PFSK-1 (cell line): Measurements from ENCODE around the gene ACYP1.

Source experiments
- POLR2AphosphoS5 ChIP-seq: IDR thresholded peaks from 2 replicates; pipeline ENCODE4 v1.6.1; 2012; ENCODE audit warnings: low read depth, mild to moderate bottlenecking, control low read depth, low read length, moderate library complexity
- TAF1 ChIP-seq: IDR thresholded peaks from 2 replicates; pipeline ENCODE4 v1.6.1; 2012; ENCODE audit warnings: low read length, control low read depth, borderline replicate concordance; ENCODE audit not compliant: insufficient read depth
- TF ChIP-seq, protein P1 (sequence below), 2 experiments: IDR thresholded peaks; 2 replicates each; pipeline versions ENCODE4 v1.6.1 to v1.8.0; 2011 to 2012; ENCODE audit warnings: low read depth in 2 of 2, low read length in 2 of 2, control low read depth in 1 of 2, inconsistent platforms in 1 of 2, mild to moderate bottlenecking in 1 of 2, moderate library complexity in 1 of 2; ENCODE audit not compliant: insufficient read depth in 1 of 2

DNA sequence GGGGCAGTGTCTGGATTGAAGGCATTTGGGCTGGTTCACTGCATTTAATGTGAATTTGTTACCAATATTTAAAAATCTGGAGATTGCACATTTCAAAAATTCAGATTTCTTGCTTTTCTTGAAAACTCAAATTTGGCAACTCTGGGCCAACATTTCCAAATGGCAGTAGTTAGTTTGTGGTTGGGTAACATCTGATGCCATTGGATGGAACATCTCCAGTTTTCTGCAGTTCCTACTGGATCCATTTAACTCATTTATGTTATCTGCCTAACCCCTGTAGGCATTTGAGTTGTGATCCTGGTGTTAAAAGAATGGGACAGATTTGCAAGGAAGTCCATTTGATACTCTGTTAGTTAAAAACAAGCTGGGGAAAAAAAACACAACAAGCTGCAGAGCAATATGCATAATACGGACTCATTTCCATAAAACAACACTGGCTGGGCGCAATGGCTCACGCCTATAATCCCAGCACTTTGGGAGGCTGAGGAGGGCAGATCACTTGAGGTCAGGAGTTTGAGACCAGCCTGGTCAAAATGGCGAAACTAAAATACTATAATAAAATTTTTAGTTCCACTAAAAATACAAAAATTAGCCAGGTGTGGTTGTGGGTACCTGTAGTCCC is 53.2 kb downstream of the ACYP1 start:
- TF ChIP-seq, protein P1, sequence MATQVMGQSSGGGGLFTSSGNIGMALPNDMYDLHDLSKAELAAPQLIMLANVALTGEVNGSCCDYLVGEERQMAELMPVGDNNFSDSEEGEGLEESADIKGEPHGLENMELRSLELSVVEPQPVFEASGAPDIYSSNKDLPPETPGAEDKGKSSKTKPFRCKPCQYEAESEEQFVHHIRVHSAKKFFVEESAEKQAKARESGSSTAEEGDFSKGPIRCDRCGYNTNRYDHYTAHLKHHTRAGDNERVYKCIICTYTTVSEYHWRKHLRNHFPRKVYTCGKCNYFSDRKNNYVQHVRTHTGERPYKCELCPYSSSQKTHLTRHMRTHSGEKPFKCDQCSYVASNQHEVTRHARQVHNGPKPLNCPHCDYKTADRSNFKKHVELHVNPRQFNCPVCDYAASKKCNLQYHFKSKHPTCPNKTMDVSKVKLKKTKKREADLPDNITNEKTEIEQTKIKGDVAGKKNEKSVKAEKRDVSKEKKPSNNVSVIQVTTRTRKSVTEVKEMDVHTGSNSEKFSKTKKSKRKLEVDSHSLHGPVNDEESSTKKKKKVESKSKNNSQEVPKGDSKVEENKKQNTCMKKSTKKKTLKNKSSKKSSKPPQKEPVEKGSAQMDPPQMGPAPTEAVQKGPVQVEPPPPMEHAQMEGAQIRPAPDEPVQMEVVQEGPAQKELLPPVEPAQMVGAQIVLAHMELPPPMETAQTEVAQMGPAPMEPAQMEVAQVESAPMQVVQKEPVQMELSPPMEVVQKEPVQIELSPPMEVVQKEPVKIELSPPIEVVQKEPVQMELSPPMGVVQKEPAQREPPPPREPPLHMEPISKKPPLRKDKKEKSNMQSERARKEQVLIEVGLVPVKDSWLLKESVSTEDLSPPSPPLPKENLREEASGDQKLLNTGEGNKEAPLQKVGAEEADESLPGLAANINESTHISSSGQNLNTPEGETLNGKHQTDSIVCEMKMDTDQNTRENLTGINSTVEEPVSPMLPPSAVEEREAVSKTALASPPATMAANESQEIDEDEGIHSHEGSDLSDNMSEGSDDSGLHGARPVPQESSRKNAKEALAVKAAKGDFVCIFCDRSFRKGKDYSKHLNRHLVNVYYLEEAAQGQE (IDR thresholded peaks at IDR 0.05; ENCODE audit: insufficient read depth in 1 of 2, low read depth in 2 of 2, low read length in 2 of 2), result no peak
- TF ChIP-seq TAF1, result no peak
- TF ChIP-seq POLR2AphosphoS5, result no peak
